ENCODE measurements around the gene EFEMP2.

GRCh38 chr11:65861165-65861505 lies 11.5 kb downstream of the EFEMP2 start:
- TF ChIP-seq CTCF (IDR thresholded peaks at IDR 0.05) (no peak), POLR2A (IDR thresholded peaks at IDR 0.05) (no peak)

Measured in esophagus squamous epithelium (tissue), 4 donors.